Measurements from ENCODE around the gene CELSR2.

DNA sequence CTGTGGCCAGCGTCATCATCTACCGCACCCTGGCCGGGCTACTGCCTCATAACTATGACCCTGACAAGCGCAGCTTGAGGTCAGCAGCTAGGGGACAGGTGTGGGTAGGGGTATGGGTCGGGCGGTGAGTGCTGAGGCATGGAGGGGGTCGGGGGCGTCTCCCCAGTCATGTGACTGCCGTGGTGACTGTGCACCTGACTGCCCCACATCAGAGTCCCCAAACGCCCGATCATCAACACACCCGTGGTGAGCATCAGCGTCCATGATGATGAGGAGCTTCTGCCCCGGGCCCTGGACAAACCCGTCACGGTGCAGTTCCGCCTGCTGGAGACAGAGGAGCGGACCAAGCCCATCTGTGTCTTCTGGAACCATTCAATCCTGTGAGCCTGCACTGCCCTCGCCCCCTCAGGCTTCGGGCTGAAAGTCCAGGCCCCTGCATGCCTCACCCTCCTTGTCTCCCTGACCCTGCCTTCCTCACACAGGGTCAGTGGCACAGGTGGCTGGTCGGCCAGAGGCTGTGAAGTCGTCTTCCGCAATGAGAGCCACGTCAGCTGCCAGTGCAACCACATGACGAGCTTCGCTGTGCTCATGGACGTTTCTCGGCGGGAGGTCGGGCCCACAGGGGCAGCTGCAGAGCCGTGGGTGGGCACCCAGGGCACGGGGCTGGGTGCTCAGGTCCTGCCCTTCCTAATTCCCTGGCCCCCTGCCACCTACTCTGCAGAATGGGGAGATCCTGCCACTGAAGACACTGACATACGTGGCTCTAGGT, 20.1 kb downstream of the CELSR2 start:
- TF ChIP-seq EZH2 (IDR thresholded peaks at IDR 0.05; ENCODE audit: borderline replicate concordance, low read depth, low read length, severe bottlenecking) (no peak), CTCF (IDR thresholded peaks at IDR 0.05; ENCODE audit: borderline replicate concordance, extremely low read depth, low read length, poor library complexity, severe bottlenecking) (no peak)

All from DND-41 (cell line).